T-cell (primary cell): ENCODE data around the gene GNG8. TPM values are rescaled to one million over a fixed set of nuclear protein-coding genes. Genes with fewer than 3 reads are reported as not detected.

ENCODE experiments used
- ATAC-seq, 4 experiments: fragments of 200-7000 bp in 3 of 4; fragments of 150-1000 bp in 1 of 4; cut with Tn5 transposase; replicated peaks in 1 of 4; 1 replicate in 3 of 4; 2 replicates in 1 of 4; pipeline ENCODE4 v1.10.0; 2021; ENCODE audit warnings: moderate library complexity in 3 of 4, mild to moderate bottlenecking in 2 of 4, moderate number of reproducible peaks in 1 of 4
- CTCF ChIA-PET, 2 donors: fragments of 300-600 bp; sonication (Branson Sonifier 250); formaldehyde crosslinking; loops; one replicate each; lab custom pipeline; 2022; ENCODE audit warnings: antibody characterized with exemption in 2 of 2; lab: Charles Lee
- POLR2A ChIA-PET, 2 donors: fragments of 300-600 bp; sonication (Branson Sonifier 250); formaldehyde crosslinking; loops; one replicate each; lab custom pipeline; 2022; ENCODE audit warnings: antibody characterized with exemption in 2 of 2; lab: Charles Lee
- DNase-seq, 35 experiments: peaks; one replicate each; pipeline versions ENCODE4 v3.0.0 to v3.0.0-alpha.2; 2013 to 2023
- H3K27ac ChIP-seq: one replicate; pipeline ENCODE4 v1.5.1; 2013; ENCODE audit warnings: low read length
- H3K27me3 ChIP-seq, 2 experiments: replicated peaks in 1 of 2; 1 replicate in 1 of 2; 2 replicates in 1 of 2; pipeline versions ENCODE4 v1.6.1 to v1.7.0; 2013; ENCODE audit warnings: low read length in 1 of 2, mixed read lengths in 1 of 2; ENCODE audit not compliant: control insufficient read depth in 2 of 2, insufficient read depth in 2 of 2; ENCODE audit errors: extremely low read depth in 1 of 2
- H3K36me3 ChIP-seq, 2 donors: 1 replicate in 1 of 2; 2 replicates in 1 of 2; pipeline versions ENCODE4 v1.6.1 to v1.7.0; 2013; ENCODE audit warnings: low read length in 1 of 2; ENCODE audit not compliant: control insufficient read depth in 2 of 2, insufficient read depth in 1 of 2; ENCODE audit errors: extremely low read depth in 1 of 2
- H3K4me1 ChIP-seq, 2 experiments: 1 replicate in 1 of 2; 2 replicates in 1 of 2; pipeline versions ENCODE4 v1.6.1 to v1.7.0; 2013; ENCODE audit warnings: low read length in 2 of 2, mixed read lengths in 1 of 2; ENCODE audit not compliant: insufficient read depth in 2 of 2, control insufficient read depth in 1 of 2; ENCODE audit errors: extremely low read depth in 1 of 2
- H3K4me3 ChIP-seq, 2 donors: 1 replicate in 1 of 2; 2 replicates in 1 of 2; pipeline versions ENCODE4 v1.5.1 to v1.7.0; 2013; ENCODE audit warnings: mild to moderate bottlenecking in 2 of 2, low read length in 1 of 2, moderate library complexity in 1 of 2; ENCODE audit not compliant: control insufficient read depth in 1 of 2; ENCODE audit errors: extremely low read depth in 1 of 2
- H3K9me3 ChIP-seq: 2 replicates; pipeline ENCODE4 v1.7.0; 2013
- H3K27ac Mint-ChIP-seq, 2 donors: one replicate each; pipeline ENCODE4 v1.8.0; 2020 to 2021; ENCODE audit warnings: mild to moderate bottlenecking in 2 of 2, mixed read lengths in 2 of 2
- H3K27me3 Mint-ChIP-seq, 2 donors: one replicate each; pipeline ENCODE4 v1.8.0; 2021 to 2022; ENCODE audit warnings: mixed read lengths in 2 of 2
- H3K36me3 Mint-ChIP-seq: one replicate; pipeline ENCODE4 v1.8.0; 2021; ENCODE audit warnings: mixed read lengths
- H3K4me1 Mint-ChIP-seq, 3 donors: one replicate each; pipeline ENCODE4 v1.8.0; 2020 to 2022; ENCODE audit warnings: mixed read lengths in 3 of 3, mild to moderate bottlenecking in 1 of 3
- H3K4me3 Mint-ChIP-seq, 3 donors: one replicate each; pipeline ENCODE4 v1.8.0; 2020 to 2022; ENCODE audit warnings: mild to moderate bottlenecking in 3 of 3, mixed read lengths in 3 of 3, moderate library complexity in 3 of 3
- H3K9me3 Mint-ChIP-seq, 3 donors: one replicate each; pipeline ENCODE4 v1.8.0; 2020 to 2022; ENCODE audit warnings: mixed read lengths in 3 of 3
- WGBS: methylation state at CpG from one replicate; pipeline ENCODE4 v1.1.5; 2013; ENCODE audit warnings: missing lambda C conversion rate; ENCODE audit not compliant: insufficient coverage; 5-methylcytosine and 5-hydroxymethylcytosine counted together
- total RNA-seq, 35 experiments: library from RNA in 6 of 35; stranded (reverse) in 6 of 35; fragments of 120-200 nt in 1 of 35; gene quantifications; one replicate each; pipeline versions ENCODE4 v1.2.1 to v1.2.4 and lab custom pipeline; 2013 to 2026

Gene GNG8
- total RNA-seq, 5 donors from 2014 or later (not counting 1 experiment from before 2014, with no cell fraction given), result 3.3 to 7.9 (median 3.6) TPM; not detected in 2

GRCh38 chr19:46624958-46625661, 10.9 kb downstream of the GNG8 start, which contains the start of gene PTGIR:
PTGIR (minus strand) TSS chr19:46625089; CDS start chr19:46624225, 864 bp downstream.
- H3K9me3 ChIP-seq, result no peaks in the 10 kb centered on the region
- peak within 1 kb of the TSS; percentile 68 to 78 for H3K27ac Mint-ChIP-seq
- ChIA-PET CTCF (interaction anchor here (0.5 to 1.0 kb wide), 4 partner anchors 8 to 35 kb away, joined by 3 to 5 read pairs (median 3); no protein-coding TSS in a partner anchor), POLR2A (interaction anchor here in 1 of 2 donors (1.3 kb wide), 1 partner anchor 36 kb away, joined by 4 read pairs; the partner anchor contains the start of gene DACT3)
- no peaks in the 10 kb centered on the region for H3K27me3 Mint-ChIP-seq
- DNase-seq (peak in 1 of 35 experiments; percentile 20), ATAC-seq (peak in 3 of 4 experiments; percentile 17 to 38 (median 34))
- H3K4me3 ChIP-seq, result peak within 1 kb of the TSS; percentile 6 to 39
- no peak within 1 kb of the TSS for H3K27ac ChIP-seq
- no peaks in the 10 kb centered on the region for H3K36me3 Mint-ChIP-seq
- no peaks in the 10 kb centered on the region for H3K36me3 ChIP-seq
- H3K27me3 ChIP-seq, result peaks cover 0 to 39% of the 10 kb centered on the region in 2 experiments
- H3K9me3 Mint-ChIP-seq, result no peaks in the 10 kb centered on the region
- H3K4me3 Mint-ChIP-seq, result peak within 1 kb of the TSS in 2 of 3 donors; percentile 25 to 84
- WGBS, result 23% methylated on average over 11 of the region's 13 CpGs
- peaks cover 34 to 49% of the 10 kb centered on the region in 2 experiments for H3K4me1 ChIP-seq
- peaks cover 29 to 58% (median 43%) of the 10 kb centered on the region in 3 donors for H3K4me1 Mint-ChIP-seq

GRCh38 chr19:46623915-46624502, 12.0 kb downstream of the GNG8 start:
- H3K9me3 ChIP-seq, result no peaks in the 10 kb centered on the region
- WGBS, result 92% methylated on average over 22 of the region's 35 CpGs
- peaks cover 0 to 36% of the 10 kb centered on the region in 2 experiments for H3K27me3 ChIP-seq
- DNase-seq (no peak), ATAC-seq (no peak)
- Mint-ChIP-seq H3K4me1 (peaks cover 38 to 66% (median 53%) of the 10 kb centered on the region in 3 donors), H3K27me3 (no peaks in the 10 kb centered on the region), H3K4me3 (peak overlapping the region in 2 of 3 donors; percentile 21 to 84), H3K27ac (peak overlapping the region in 1 of 2 donors; percentile 78), H3K36me3 (no peaks in the 10 kb centered on the region), H3K9me3 (no peaks in the 10 kb centered on the region)
- H3K4me3 ChIP-seq, result peak overlapping the region in 1 of 2 donors; percentile 0
- no peak overlapping the region for H3K27ac ChIP-seq
- ChIA-PET POLR2A (interaction anchor here in 1 of 2 donors (1.3 kb wide), 1 partner anchor 37 kb away, joined by 4 read pairs; the partner anchor contains the start of gene DACT3), CTCF (no interaction called here)
- no peaks in the 10 kb centered on the region for H3K36me3 ChIP-seq
- peaks cover 36 to 59% of the 10 kb centered on the region in 2 experiments for H3K4me1 ChIP-seq

- ChIA-PET POLR2A (no interaction called here), CTCF (interaction anchor here in 1 of 2 donors (0.6 kb wide), 1 partner anchor 76 kb away, joined by 3 read pairs; no protein-coding TSS in a partner anchor)
- Mint-ChIP-seq H3K36me3 (no peaks in the 10 kb centered on the region), H3K27me3 (no peaks in the 10 kb centered on the region), H3K4me3 (peak overlapping the region in 2 of 3 donors; percentile 9 to 69), H3K27ac (peak overlapping the region in 1 of 2 donors; percentile 16), H3K4me1 (peaks cover 45 to 64% (median 63%) of the 10 kb centered on the region in 3 donors), H3K9me3 (no peaks in the 10 kb centered on the region)
- 44% methylated on average over 5 of the region's 7 CpGs for WGBS
- no peak overlapping the region for H3K27ac ChIP-seq
- H3K9me3 ChIP-seq, result no peaks in the 10 kb centered on the region
- H3K36me3 ChIP-seq, result no peaks in the 10 kb centered on the region
- peaks cover 0 to 33% of the 10 kb centered on the region in 2 experiments for H3K27me3 ChIP-seq
- peak overlapping the region in 1 of 2 donors; percentile 33 for H3K4me3 ChIP-seq
- DNase-seq (no peak), ATAC-seq (peak in 1 of 4 experiments; percentile 26)
- H3K4me1 ChIP-seq, result peaks cover 48 to 76% of the 10 kb centered on the region in 2 experiments
Measured at GRCh38 chr19:46622118-46622446, 13.9 kb downstream of the GNG8 start.

- Histone ChIP-seq H3K36me3 (no peaks in the 10 kb centered on the region), H3K4me3 (no peak overlapping the region), H3K9me3 (no peaks in the 10 kb centered on the region), H3K27me3 (peaks cover 0 to 32% of the 10 kb centered on the region in 2 experiments), H3K4me1 (peaks cover 54 to 83% of the 10 kb centered on the region in 2 experiments), H3K27ac (no peak overlapping the region)
- CTCF ChIA-PET, result no interaction called here
- ATAC-seq (no peak), DNase-seq (peak in 1 of 35 experiments; percentile 17)
- no peaks in the 10 kb centered on the region for H3K36me3 Mint-ChIP-seq
- peak overlapping the region in 1 of 2 donors; percentile 43 for H3K27ac Mint-ChIP-seq
- peaks cover 51 to 70% (median 65%) of the 10 kb centered on the region in 3 donors for H3K4me1 Mint-ChIP-seq
- POLR2A ChIA-PET, result no interaction called here
- WGBS, result 82% methylated on average over 23 of the region's 32 CpGs
- H3K27me3 Mint-ChIP-seq, result no peaks in the 10 kb centered on the region
- H3K4me3 Mint-ChIP-seq, result peak overlapping the region in 2 of 3 donors; percentile 9 to 69
- no peaks in the 10 kb centered on the region for H3K9me3 Mint-ChIP-seq
Measured at GRCh38 chr19:46621191-46622117, 14.5 kb downstream of the GNG8 start.

- H3K27ac Mint-ChIP-seq, result peak overlapping the region in 1 of 2 donors; percentile 77
- no peaks in the 10 kb centered on the region for H3K27me3 Mint-ChIP-seq
Measured at GRCh38 chr19:46620716-46621115, 15.3 kb downstream of the GNG8 start.

More at GRCh38 chr19:46620716-46621115, 15.3 kb downstream of the GNG8 start:
- Histone ChIP-seq H3K27ac (no peak overlapping the region), H3K4me3 (no peak overlapping the region), H3K27me3 (peaks cover 0 to 25% of the 10 kb centered on the region in 2 experiments), H3K36me3 (no peaks in the 10 kb centered on the region), H3K9me3 (no peaks in the 10 kb centered on the region), H3K4me1 (peaks cover 54 to 90% of the 10 kb centered on the region in 2 experiments)
- no peaks in the 10 kb centered on the region for H3K36me3 Mint-ChIP-seq
- WGBS, result 83% methylated on average over 4 of the region's 6 CpGs
- ATAC-seq (no peak), DNase-seq (no peak)
- H3K4me3 Mint-ChIP-seq, result peak overlapping the region in 1 of 3 donors; percentile 69
- ChIA-PET CTCF (interaction anchor here in 1 of 2 donors (0.6 kb wide), 2 partner anchors 52 to 113 kb away, joined by 3 read pairs; no protein-coding TSS in a partner anchor), POLR2A (interaction anchor here in 1 of 2 donors (0.7 kb wide), 1 partner anchor 9 kb away, joined by 8 read pairs; no protein-coding TSS in a partner anchor)
- peaks cover 52 to 76% (median 67%) of the 10 kb centered on the region in 3 donors for H3K4me1 Mint-ChIP-seq
- H3K9me3 Mint-ChIP-seq, result no peaks in the 10 kb centered on the region
